G401.6 (cell line): ENCODE measurements around the gene LAPTM5.
"Not testable (repeated sequence)": the region's sequence is repeated elsewhere in the genome, so short reads cannot be mapped to it uniquely, and the experiment has no call there.

Experiments used
- FAIRE-seq: peaks from 2 replicates; lab custom pipeline; 2012; peaks lifted over from hg19 to GRCh38; lab: Jason Lieb, UNC

LAPTM5 gene

GRCh38 chr1:30757352-30758120 is at the start of gene LAPTM5:
TSS of gene LAPTM5 (minus strand) at chr1:30757774. CDS start at chr1:30757745, 29 bp downstream.
- no peak for FAIRE-seq

- FAIRE-seq = no peak
These were observed 49.1 kb upstream of the LAPTM5 start for GRCh38 chr1:30806381-30807317.

- no peak for FAIRE-seq
These were observed 47.9 kb upstream of the LAPTM5 start for GRCh38 chr1:30805304-30806003.

- FAIRE-seq = no peak
These were observed 47.2 kb upstream of the LAPTM5 start for GRCh38 chr1:30804822-30805221.

GRCh38 chr1:30804352-30804751 is 46.8 kb upstream of the LAPTM5 start:
- FAIRE-seq = no peak

GRCh38 chr1:30803562-30803961 is 46.0 kb upstream of the LAPTM5 start:
- FAIRE-seq = no peak

- peak; percentile 90 for FAIRE-seq
These were observed 44.2 kb upstream of the LAPTM5 start for GRCh38 chr1:30801771-30802198.

- no peak for FAIRE-seq
These were observed 41.6 kb upstream of the LAPTM5 start for GRCh38 chr1:30799233-30799511.

- no peak for FAIRE-seq
These were observed 41.0 kb upstream of the LAPTM5 start for GRCh38 chr1:30798389-30799232.

- FAIRE-seq = no peak
These were observed 37.5 kb upstream of the LAPTM5 start for GRCh38 chr1:30795026-30795425.

GRCh38 chr1:30794260-30794659 is 36.7 kb upstream of the LAPTM5 start:
- no peak for FAIRE-seq

- no peak for FAIRE-seq
These were observed 35.6 kb upstream of the LAPTM5 start for GRCh38 chr1:30793209-30793608.

GRCh38 chr1:30791868-30792267 is 34.3 kb upstream of the LAPTM5 start:
- no peak for FAIRE-seq

GRCh38 chr1:30790850-30791778 is 33.5 kb upstream of the LAPTM5 start:
- FAIRE-seq = no peak

GRCh38 chr1:30790256-30790525 is 32.6 kb upstream of the LAPTM5 start:
- FAIRE-seq = not testable (repeated sequence)

GRCh38 chr1:30789388-30790255 is 32.0 kb upstream of the LAPTM5 start:
- FAIRE-seq = no peak

GRCh38 chr1:30788580-30789387 is 31.2 kb upstream of the LAPTM5 start:
- FAIRE-seq = no peak

- FAIRE-seq = no peak
These were observed 30.4 kb upstream of the LAPTM5 start for GRCh38 chr1:30787856-30788495.

GRCh38 chr1:30787266-30787665 is 29.7 kb upstream of the LAPTM5 start:
- FAIRE-seq = no peak
